H54 (cell line): ENCODE measurements around the gene ITGB7.
A peak's percentile ranks its signal among the peaks of the same experiment; 100 is the strongest.

Source experiments
- DNase-seq: peaks from one replicate; pipeline ENCODE4 v3.0.0; 2011; ENCODE audit warnings: low spot score, mixed read lengths; ENCODE audit not compliant: insufficient read length
- FAIRE-seq: peaks from 3 replicates; lab custom pipeline; 2011; peaks lifted over from hg19 to GRCh38; lab: Jason Lieb, UNC
- POLR2A ChIP-seq: IDR thresholded peaks from 2 replicates; pipeline ENCODE4 v1.6.1; 2011; ENCODE audit warnings: low read depth, mild to moderate bottlenecking, low read length

ITGB7 gene

GRCh38 chr12:53224061-53224896 lies 17.2 kb upstream of the ITGB7 start:
- FAIRE-seq: no peak
- no peak for DNase-seq
- no peak for TF ChIP-seq POLR2A

DNA sequence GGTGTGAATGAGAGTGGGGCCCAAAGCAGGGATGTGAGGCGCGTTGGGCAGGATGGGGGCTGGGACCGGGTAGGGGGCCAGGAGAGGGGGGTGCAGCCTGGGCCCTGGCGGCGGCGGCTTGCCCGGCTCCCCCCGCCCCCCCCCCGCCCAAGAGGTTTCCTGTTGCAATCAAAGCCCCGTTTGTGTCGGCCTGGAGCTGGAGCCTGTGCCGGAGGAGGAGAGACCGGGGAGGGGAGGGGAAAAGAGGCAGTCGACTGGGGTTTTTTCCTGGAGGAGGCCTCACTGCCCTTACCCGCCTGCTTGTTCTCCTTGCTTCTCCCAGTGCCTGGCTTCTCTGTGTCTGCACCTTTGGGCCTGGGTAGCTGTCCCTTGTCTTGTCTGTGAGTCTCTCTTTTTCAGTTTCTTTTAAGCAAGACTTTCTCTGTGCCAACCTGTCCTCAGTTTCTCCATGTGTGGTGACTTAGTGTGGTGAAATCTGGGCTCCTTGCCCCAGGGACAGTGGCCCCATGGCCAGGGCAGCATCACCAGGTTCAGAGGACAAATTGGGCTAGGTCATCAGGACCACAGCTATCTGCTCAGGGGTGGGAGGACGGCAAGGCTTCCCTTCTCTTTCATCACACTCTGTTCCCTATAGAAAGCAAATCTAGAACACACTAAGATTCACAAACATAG lies 16.5 kb upstream of the ITGB7 start:
- DNase-seq (no peak), FAIRE-seq (no peak)
- TF ChIP-seq POLR2A: no peak

GRCh38 chr12:53222806-53223261 lies 15.8 kb upstream of the ITGB7 start:
- TF ChIP-seq POLR2A: no peak
- DNase-seq (no peak), FAIRE-seq (no peak)

DNA sequence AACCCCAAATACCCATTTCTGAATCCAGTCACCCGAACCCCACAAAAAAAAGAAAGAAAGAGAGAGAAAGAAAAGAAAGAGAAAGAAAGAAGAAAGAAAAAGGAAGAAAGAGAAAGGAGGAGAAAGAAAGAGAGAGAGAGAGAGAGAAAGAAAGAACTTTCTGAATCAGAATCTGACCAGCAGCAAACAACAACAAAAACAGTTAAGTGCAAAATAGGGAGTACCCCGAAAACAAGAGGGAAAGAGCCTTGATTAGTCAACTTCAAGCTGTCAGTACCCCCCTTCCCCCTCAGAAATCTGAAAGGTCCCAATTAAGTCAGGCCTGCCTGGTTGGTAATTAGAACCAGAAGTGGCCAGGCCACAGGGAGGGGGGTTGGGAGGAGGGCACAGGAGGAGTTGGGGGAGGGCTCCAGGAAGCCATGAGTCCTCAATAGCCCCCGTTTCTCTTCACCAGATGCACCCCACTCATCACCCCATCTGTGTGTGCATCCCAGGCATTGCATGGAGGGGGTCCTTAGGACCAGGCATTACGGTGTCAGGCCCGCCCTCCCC lies 15.2 kb upstream of the ITGB7 start:
- no peak for TF ChIP-seq POLR2A
- DNase-seq (no peak), FAIRE-seq (no peak)

DNA sequence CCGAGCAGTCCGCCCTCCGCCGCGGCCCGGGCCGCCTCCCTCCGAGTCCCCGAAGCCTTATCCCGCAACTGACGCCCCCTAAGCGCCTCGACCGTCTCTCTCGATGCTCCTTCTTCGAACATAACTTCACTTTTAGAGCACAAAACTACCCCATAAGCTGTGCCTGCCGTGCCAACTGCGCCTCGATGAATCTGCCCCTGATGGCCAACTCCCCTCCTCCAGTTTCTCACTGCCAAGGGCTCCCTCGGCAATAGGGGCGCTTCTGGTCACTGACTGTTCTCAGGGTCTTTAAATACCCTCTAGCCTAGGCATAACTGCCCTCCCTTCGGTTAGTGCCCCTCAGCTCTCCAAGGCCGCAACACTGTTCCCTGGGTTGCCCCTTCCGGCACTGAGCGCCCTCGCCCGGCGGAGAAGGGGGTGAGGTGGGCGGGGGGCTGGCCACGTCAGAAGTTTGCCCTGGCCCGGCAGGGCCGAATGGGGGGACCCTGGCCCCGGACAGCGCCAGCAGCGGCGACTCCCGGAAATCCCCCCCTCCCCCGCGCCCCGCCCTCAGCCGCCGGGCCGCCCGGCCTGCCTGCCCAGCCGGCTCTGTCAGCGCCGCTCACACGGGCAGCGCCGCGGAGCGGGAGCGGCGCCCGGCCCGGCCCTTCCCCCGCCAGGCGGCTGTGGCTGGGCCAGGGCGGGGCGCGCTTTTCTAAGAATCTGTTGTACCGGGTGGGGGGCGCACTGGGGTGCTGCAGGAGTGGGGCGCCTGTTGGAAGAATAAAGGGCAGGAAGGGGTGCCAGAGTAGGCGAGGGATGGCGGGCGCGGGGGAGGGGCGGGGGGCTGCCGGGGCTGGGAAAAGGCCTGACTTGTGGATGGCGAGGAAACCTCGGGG lies 14.4 kb upstream of the ITGB7 start:
- peak; percentile 64 for DNase-seq
- peak; percentile 61 for TF ChIP-seq POLR2A
- FAIRE-seq: no peak

DNA sequence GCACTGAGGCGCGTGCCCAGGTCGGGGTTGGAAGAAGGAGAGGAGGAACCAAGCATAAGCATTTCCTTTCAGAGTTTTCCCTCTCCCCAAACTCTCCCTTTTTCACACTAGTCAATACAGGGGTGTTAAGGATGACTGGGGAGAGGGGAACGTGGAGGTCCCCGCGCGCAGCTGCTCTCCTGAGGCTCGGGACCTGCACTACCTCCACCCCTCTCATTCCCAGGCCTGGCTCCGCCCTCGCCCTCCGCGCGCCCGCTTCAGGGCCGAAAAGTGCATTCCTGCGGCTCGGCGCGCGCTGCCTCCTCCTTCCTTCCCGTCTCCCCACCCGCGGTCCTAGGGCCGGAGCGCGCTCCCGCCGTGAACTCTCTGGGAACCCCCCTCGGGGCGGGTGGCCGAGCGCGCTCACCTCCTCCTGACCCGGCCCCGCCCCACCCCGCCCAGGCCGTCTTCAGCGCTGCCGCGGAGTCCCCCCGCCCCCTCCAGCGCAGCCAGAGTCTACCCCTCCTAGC lies 13.7 kb upstream of the ITGB7 start:
- FAIRE-seq (no peak), DNase-seq (peak; percentile 98)
- no peak for TF ChIP-seq POLR2A

GRCh38 chr12:53219956-53220693 lies 13.1 kb upstream of the ITGB7 start:
- no peak for TF ChIP-seq POLR2A
- no peak for FAIRE-seq
- peak; percentile 78 for DNase-seq

GRCh38 chr12:53219292-53219955 lies 12.4 kb upstream of the ITGB7 start:
- TF ChIP-seq POLR2A: no peak
- no peak for FAIRE-seq
- DNase-seq: no peak

- TF ChIP-seq POLR2A: no peak
- DNase-seq: no peak
- FAIRE-seq: no peak
Observed at GRCh38 chr12:53218551-53219291, 11.7 kb upstream of the ITGB7 start.

GRCh38 chr12:53217931-53218307 lies 10.9 kb upstream of the ITGB7 start:
- no peak for TF ChIP-seq POLR2A
- FAIRE-seq (no peak), DNase-seq (no peak)

DNA sequence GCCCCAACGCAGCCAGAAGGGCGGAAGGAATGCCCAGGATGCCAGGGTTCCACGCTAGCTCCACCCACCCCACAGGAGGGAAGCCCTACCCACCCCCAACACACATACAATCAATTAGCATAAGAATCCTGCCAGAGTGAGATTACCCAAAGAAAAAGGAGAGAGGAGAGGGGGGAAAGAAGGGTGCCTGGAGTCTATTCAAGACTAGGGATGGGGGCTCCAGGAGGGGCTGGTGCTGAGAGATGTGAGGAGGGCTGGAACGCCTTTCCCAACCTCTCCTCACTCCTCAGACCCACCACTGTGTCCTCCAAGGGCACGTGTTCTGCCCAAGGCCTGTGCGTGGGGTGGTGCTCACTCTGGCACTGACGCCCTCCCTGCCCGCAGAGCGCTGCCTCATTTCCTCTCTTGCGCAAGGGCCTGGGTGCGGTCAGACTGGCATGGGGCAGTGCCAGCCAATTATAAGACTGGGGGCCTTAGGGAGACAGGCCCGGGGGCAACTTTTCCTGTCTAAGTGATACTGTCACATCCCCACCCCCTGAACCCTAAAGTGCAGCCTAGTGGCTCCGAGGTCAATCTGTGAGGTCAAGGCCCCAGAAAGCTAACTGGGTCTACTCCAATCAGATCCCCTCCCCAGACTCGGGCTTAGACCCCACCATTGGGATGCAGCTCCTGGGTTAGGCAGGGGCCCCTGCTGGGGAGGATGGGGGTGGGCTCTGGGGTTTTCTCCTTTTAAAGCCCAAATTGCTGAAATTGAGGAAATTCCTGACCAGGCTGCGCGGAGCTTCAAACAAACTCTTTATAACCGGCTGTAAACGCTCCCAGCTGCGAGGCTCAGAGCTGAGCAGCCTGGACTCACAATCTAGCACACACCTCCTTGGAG lies 10.2 kb upstream of the ITGB7 start:
- FAIRE-seq (no peak), DNase-seq (no peak)
- no peak for TF ChIP-seq POLR2A
